Right lung (tissue), 5 donors: ENCODE measurements around the gene MMP23B. TPM values are rescaled to one million over a fixed set of nuclear protein-coding genes. Genes with fewer than 3 reads are reported as not detected.

Source experiments
- polyA plus RNA-seq, 5 donors: library from polyadenylated mRNA; unstranded; fragments of 120-200 nt; gene quantifications; one replicate each; pipeline versions ENCODE4 v1.2.1 to v1.2.3, GENCODE V29; 2013; ENCODE audit warnings: inconsistent platforms in 1 of 5, low replicate concordance in 1 of 5; ENCODE audit not compliant: insufficient read length in 5 of 5, insufficient read depth in 1 of 5

The MMP23B gene
- polyA plus RNA-seq, 5 donors: 28.4 to 125 (median 60.5) TPM

Other genes with a start within 250 kb of the MMP23B start
- gene CCNL2, start 232.8 kb upstream of the MMP23B start, polyA plus RNA-seq: 100 to 1,000 TPM; 256 to 387 (median 327) TPM
- 100 to 1,000 TPM in 3 of 5 donors, 10 to 100 TPM in 2; 88.3 to 150 (median 104) TPM for gene MRPL20, start 224.9 kb upstream of the MMP23B start, polyA plus RNA-seq
- 10 to 100 TPM; 22.2 to 46.8 (median 35.6) TPM for gene ANKRD65, start 210.9 kb upstream of the MMP23B start, polyA plus RNA-seq
- gene VWA1, start 196.5 kb upstream of the MMP23B start, polyA plus RNA-seq: 100 to 1,000 TPM in 1 of 5 donors, 10 to 100 TPM in 4; 39.8 to 147 (median 63.9) TPM
- gene ATAD3C, start 182.5 kb upstream of the MMP23B start, polyA plus RNA-seq: 1 to 10 TPM; 2.1 to 4.0 (median 3.3) TPM
- gene ATAD3B, start 160.4 kb upstream of the MMP23B start, polyA plus RNA-seq: 10 to 100 TPM; 13.1 to 23.5 (median 14.8) TPM
- gene ATAD3A, start 120.0 kb upstream of the MMP23B start, polyA plus RNA-seq: 10 to 100 TPM; 13.8 to 31.6 (median 18.3) TPM
- gene TMEM240, start 91.5 kb upstream of the MMP23B start, polyA plus RNA-seq: 1 to 10 TPM; 3.8 to 8.1 (median 4.5) TPM
- gene SSU72, start 57.3 kb upstream of the MMP23B start, polyA plus RNA-seq: 10 to 100 TPM; 61.9 to 99.7 (median 71.7) TPM
- 1 to 10 TPM; 1.5 to 3.9 (median 1.7) TPM for gene FNDC10, start 32.0 kb upstream of the MMP23B start, polyA plus RNA-seq
- 100 to 1,000 TPM in 1 of 5 donors, 10 to 100 TPM in 4; 33.2 to 126 (median 58.6) TPM for gene MIB2, start 16.7 kb upstream of the MMP23B start, polyA plus RNA-seq
- 10 to 100 TPM; 31.8 to 45.6 (median 42.0) TPM for gene CDK11B, start 26.8 kb downstream of the MMP23B start, polyA plus RNA-seq
- gene SLC35E2B, start 60.6 kb downstream of the MMP23B start, polyA plus RNA-seq: 10 to 100 TPM; 60.4 to 95.1 (median 90.0) TPM
- 10 to 100 TPM; 25.9 to 45.0 (median 40.5) TPM for gene CDK11A, start 92.2 kb downstream of the MMP23B start, polyA plus RNA-seq
- gene NADK, start 146.3 kb downstream of the MMP23B start, polyA plus RNA-seq: 10 to 100 TPM; 32.3 to 55.2 (median 40.4) TPM